Mammary epithelial cell (primary cell): Measurements from ENCODE around the gene SPEG.

ENCODE experiments used
- CTCF ChIP-seq, 2 donors: IDR thresholded peaks in 1 of 2; conservative IDR thresholded peaks in 1 of 2; 2 replicates each; pipeline ENCODE4 v1.5.1; 2011 to 2012; ENCODE audit warnings: inconsistent platforms in 2 of 2, low read length in 2 of 2, mild to moderate bottlenecking in 2 of 2, control low read depth in 1 of 2, low read depth in 1 of 2; ENCODE audit not compliant: insufficient read depth in 1 of 2; ENCODE audit errors: extremely low read depth in 1 of 2
- EZH2 ChIP-seq: IDR thresholded peaks from 2 replicates; pipeline ENCODE4 v1.6.1; 2012; ENCODE audit warnings: low read length, inconsistent platforms, borderline replicate concordance

DNA sequence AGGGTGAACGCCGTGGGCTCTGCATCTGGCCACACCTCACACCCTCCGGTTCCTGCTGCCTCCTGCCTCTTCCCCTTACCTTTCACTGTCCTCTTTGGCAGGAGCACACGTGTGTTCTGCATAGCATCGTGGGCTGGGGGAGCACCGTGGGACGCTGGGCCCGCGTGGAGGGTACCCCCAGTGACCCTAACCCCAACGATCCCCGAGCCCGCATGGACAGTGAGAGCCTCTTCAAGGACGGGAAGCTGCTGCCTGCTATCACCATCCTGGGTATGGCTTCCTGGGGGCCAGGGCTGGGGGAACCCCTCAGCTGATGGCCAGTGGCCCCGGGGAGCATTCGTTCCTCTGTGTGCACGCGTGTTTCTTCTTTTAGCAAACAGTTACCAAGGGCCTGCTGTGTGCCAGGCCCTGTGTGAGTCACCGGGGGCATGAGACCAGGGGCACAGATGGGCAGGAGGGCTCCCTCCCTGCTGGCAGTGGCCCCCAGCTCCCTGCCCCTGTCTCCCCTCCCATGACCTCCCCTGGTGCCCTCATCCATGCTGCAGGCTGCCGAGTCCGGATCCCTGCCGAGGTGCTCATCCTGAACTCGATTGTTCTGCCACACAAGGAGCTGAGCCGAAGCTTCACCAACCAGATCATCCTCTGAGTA, 71.6 kb downstream of the SPEG start:
- TF ChIP-seq CTCF (conservative IDR thresholded peaks at IDR 0.05 in 1 of 2, IDR thresholded peaks at IDR 0.05 in 1 of 2; ENCODE audit: extremely low read depth in 1 of 2, insufficient read depth in 1 of 2, low read depth in 1 of 2, low read length in 2 of 2) (no peak), EZH2 (no peak)
